Osteocyte (in vitro differentiated cells): Measurements from ENCODE around the gene FAM135A. TPM values are rescaled to one million over a fixed set of nuclear protein-coding genes. Genes with fewer than 3 reads are reported as not detected.

Experiments used
- DNase-seq: peaks from one replicate; pipeline ENCODE4 v3.0.0; 2021; ENCODE audit warnings: mixed read lengths; ENCODE audit not compliant: unreplicated experiment; ENCODE audit errors: extremely low spot score
- H3K27ac Mint-ChIP-seq: one replicate; pipeline ENCODE4 v1.8.0; 2021; ENCODE audit warnings: mild to moderate bottlenecking, mixed read lengths; ENCODE audit not compliant: unreplicated experiment
- H3K27me3 Mint-ChIP-seq: one replicate; pipeline ENCODE4 v1.8.0; 2021; ENCODE audit warnings: mixed read lengths; ENCODE audit not compliant: unreplicated experiment
- H3K36me3 Mint-ChIP-seq: one replicate; pipeline ENCODE4 v1.8.0; 2021; ENCODE audit warnings: mixed read lengths; ENCODE audit not compliant: unreplicated experiment
- H3K4me1 Mint-ChIP-seq: one replicate; pipeline ENCODE4 v1.8.0; 2021; ENCODE audit warnings: mixed read lengths; ENCODE audit not compliant: unreplicated experiment
- H3K4me3 Mint-ChIP-seq: one replicate; pipeline ENCODE4 v1.8.0; 2021; ENCODE audit warnings: mild to moderate bottlenecking, moderate library complexity, mixed read lengths; ENCODE audit not compliant: unreplicated experiment
- H3K9me3 Mint-ChIP-seq: one replicate; pipeline ENCODE4 v1.8.0; 2021; ENCODE audit warnings: mixed read lengths; ENCODE audit not compliant: unreplicated experiment
- total RNA-seq: library from RNA; stranded (reverse); gene quantifications from 2 replicates; pipeline ENCODE4 v1.2.1, GENCODE V29; 2021
- TF ChIP-seq, protein P1 (sequence below): fragments of 200-600 bp; sonication (generic); IDR thresholded peaks from 2 replicates; pipeline ENCODE4 v1.5.0; 2021; ENCODE audit warnings: antibody characterized with exemption, mild to moderate bottlenecking, moderate library complexity

FAM135A gene
- total RNA-seq, 1 donor from 2014 or later: 16.5 TPM

DNA sequence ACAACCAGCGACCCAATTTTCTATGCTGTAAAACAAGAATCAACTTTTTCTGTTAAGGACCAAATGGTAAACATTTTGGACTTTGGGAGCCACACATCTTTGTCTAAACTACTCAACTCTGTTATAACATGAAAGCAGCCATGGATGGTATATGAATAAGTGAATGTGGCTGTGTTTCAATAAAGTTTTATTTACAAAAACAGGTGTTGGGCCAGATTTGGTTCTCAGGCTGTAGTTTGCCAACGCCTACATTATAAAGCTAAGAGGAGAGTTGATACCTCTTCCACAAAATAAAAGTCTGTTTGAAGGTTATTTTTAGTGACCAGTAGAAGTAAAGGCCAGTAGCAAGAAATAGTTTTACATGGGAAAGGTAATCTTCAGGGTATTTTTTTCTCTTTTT, 93.0 kb downstream of the FAM135A start:
- no peak overlapping the region for H3K27ac Mint-ChIP-seq
- H3K4me3 Mint-ChIP-seq: no peak overlapping the region
- no peak for DNase-seq
- H3K4me1 Mint-ChIP-seq: peaks cover 2% of the 10 kb centered on the region
- peaks cover 16% of the 10 kb centered on the region for H3K9me3 Mint-ChIP-seq
- H3K36me3 Mint-ChIP-seq: peaks cover 33% of the 10 kb centered on the region
- H3K27me3 Mint-ChIP-seq: no peaks in the 10 kb centered on the region
- TF ChIP-seq, protein P1, sequence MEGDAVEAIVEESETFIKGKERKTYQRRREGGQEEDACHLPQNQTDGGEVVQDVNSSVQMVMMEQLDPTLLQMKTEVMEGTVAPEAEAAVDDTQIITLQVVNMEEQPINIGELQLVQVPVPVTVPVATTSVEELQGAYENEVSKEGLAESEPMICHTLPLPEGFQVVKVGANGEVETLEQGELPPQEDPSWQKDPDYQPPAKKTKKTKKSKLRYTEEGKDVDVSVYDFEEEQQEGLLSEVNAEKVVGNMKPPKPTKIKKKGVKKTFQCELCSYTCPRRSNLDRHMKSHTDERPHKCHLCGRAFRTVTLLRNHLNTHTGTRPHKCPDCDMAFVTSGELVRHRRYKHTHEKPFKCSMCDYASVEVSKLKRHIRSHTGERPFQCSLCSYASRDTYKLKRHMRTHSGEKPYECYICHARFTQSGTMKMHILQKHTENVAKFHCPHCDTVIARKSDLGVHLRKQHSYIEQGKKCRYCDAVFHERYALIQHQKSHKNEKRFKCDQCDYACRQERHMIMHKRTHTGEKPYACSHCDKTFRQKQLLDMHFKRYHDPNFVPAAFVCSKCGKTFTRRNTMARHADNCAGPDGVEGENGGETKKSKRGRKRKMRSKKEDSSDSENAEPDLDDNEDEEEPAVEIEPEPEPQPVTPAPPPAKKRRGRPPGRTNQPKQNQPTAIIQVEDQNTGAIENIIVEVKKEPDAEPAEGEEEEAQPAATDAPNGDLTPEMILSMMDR: no peak

DNA sequence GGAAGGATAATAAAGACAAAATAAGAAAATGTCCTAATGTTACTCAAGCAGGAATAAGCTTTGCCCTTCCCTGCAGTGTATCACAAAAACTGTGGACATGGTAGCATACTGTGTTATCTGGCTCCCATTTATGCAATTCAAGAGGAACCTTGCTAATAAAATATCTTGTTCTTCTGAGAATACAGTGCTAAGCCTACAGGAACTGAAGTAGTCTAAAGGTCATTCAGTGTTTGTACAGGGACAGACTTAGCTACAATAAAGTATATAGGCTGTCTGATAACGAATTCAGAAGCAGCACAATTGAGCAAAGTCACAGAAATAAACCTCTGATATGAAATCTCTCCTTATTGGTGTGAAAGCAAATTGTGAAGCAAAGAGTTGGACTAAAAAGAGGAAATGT, 93.9 kb downstream of the FAM135A start:
- Mint-ChIP-seq H3K4me3 (no peak overlapping the region), H3K9me3 (peaks cover 11% of the 10 kb centered on the region), H3K36me3 (peaks cover 28% of the 10 kb centered on the region), H3K27ac (no peak overlapping the region), H3K27me3 (no peaks in the 10 kb centered on the region), H3K4me1 (no peaks in the 10 kb centered on the region)
- DNase-seq: no peak
- TF ChIP-seq, protein P1: no peak

DNA sequence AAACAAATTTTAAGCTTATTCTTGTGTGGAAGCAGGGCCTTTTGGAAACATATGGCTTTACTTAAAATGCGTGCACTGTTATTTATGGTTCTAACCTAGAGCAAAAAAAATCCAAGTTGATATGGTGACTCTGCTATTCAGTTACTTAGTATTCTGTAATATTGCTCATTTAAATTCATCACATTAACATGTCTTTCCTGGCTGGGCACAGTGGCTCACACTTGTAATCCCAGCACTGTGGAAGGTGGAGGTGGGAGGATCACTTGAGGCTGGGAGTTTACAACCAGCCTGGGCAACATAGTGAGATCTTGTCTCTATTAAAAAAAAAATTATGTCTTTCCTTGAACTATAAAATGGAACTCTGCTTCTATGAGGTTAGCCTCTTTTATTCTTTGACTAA, 95.6 kb downstream of the FAM135A start:
- no peak for DNase-seq
- Mint-ChIP-seq H3K27ac (no peak overlapping the region), H3K27me3 (no peaks in the 10 kb centered on the region), H3K4me3 (no peak overlapping the region), H3K9me3 (peaks cover 5% of the 10 kb centered on the region), H3K4me1 (no peaks in the 10 kb centered on the region), H3K36me3 (peaks cover 14% of the 10 kb centered on the region)
- TF ChIP-seq, protein P1: no peak

DNA sequence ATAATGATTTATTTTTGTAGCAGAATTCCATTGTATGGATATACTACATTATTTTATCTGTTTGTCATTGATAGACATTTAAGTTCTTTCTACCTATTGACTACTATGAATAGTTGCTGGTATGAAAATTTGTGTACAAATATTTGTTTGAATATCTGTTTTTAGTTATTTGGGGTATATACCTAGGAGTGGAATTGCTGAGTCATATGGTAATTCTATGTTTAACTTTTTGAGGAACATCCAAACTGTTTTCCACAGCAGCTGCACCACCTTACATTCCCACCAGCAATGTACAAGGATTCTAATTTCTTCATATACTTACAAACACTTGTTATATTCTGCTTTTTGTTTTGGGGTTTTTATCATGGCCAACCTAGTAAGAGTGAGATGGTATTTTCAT, 97.3 kb downstream of the FAM135A start:
- H3K4me1 Mint-ChIP-seq: no peaks in the 10 kb centered on the region
- H3K9me3 Mint-ChIP-seq: no peaks in the 10 kb centered on the region
- TF ChIP-seq, protein P1: no peak
- peaks cover 3% of the 10 kb centered on the region for H3K36me3 Mint-ChIP-seq
- H3K27me3 Mint-ChIP-seq: no peaks in the 10 kb centered on the region
- H3K4me3 Mint-ChIP-seq: no peak overlapping the region
- DNase-seq: no peak
- no peak overlapping the region for H3K27ac Mint-ChIP-seq

DNA sequence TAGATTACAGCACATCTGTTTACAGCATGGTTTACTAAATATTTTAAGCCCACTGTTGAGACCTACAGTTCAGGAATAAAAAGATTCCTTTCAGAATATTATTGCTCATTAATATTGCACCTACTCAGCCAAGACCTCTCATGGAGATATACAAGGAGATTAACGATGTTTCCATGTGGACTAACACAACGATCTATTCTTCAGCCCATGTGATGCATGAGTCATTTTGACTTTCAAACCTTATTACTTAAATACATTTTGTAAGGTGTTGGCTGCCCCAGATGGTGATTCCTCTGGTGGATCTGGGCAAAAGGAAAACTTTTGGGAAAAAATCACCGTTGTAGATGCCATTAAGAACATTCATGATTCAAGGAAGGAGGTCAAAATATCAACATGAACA, 105.4 kb downstream of the FAM135A start:
- TF ChIP-seq, protein P1: no peak

More for the DNA sequence above, 105.4 kb downstream of the FAM135A start:
- H3K27me3 Mint-ChIP-seq: no peaks in the 10 kb centered on the region
- H3K9me3 Mint-ChIP-seq: no peaks in the 10 kb centered on the region
- H3K4me1 Mint-ChIP-seq: no peaks in the 10 kb centered on the region
- no peak for DNase-seq
- H3K4me3 Mint-ChIP-seq: no peak overlapping the region
- H3K27ac Mint-ChIP-seq: no peak overlapping the region
- no peaks in the 10 kb centered on the region for H3K36me3 Mint-ChIP-seq
